Dermis microvascular lymphatic vessel endothelial cell (primary cell): ENCODE data around the gene ITPKB. TPM values are rescaled to one million over a fixed set of nuclear protein-coding genes. Genes with fewer than 3 reads are reported as not detected.

Experiments used
- total RNA-seq: library from RNA; depleted of rRNA; stranded (reverse); fragments of >200 nt; gene quantifications from 2 replicates; pipeline ENCODE4 v1.2.1, GENCODE V29; 2014

ITPKB gene
- total RNA-seq, 1 donor from 2014 or later: 23.6 TPM

Other genes starting within 250 kb of the ITPKB start
- gene STUM, start 190.5 kb downstream of the ITPKB start, total RNA-seq: 0.13 and 0.25 TPM in 2 replicates
- gene PSEN2, start 131.3 kb upstream of the ITPKB start, total RNA-seq: 42.7 and 74.5 TPM in 2 replicates
- gene COQ8A, start 201.0 kb upstream of the ITPKB start, total RNA-seq: 20.7 and 26.7 TPM in 2 replicates